PFSK-1 (cell line): ENCODE data around the gene VIL1.

Experiments used
- FOXP2 ChIP-seq: optimal IDR thresholded peaks from 2 replicates; pipeline ENCODE3; 2011; ENCODE audit warnings: borderline replicate concordance, control low read depth, inconsistent platforms; ENCODE audit not compliant: insufficient read depth; ENCODE audit errors: extremely low read length, extremely low read depth
- POLR2AphosphoS5 ChIP-seq: IDR thresholded peaks from 2 replicates; pipeline ENCODE4 v1.6.1; 2012; ENCODE audit warnings: low read depth, mild to moderate bottlenecking, control low read depth, low read length, moderate library complexity
- REST ChIP-seq, 2 experiments: IDR thresholded peaks; 2 replicates each; pipeline versions ENCODE4 v1.6.1 to v1.8.0; 2011 to 2012; ENCODE audit warnings: low read depth in 2 of 2, low read length in 2 of 2, control low read depth in 1 of 2, inconsistent platforms in 1 of 2, mild to moderate bottlenecking in 1 of 2, moderate library complexity in 1 of 2; ENCODE audit not compliant: insufficient read depth in 1 of 2
- SIN3A ChIP-seq: IDR thresholded peaks from 2 replicates; pipeline ENCODE4 v1.6.1; 2012; ENCODE audit warnings: mild to moderate bottlenecking, low read length, moderate library complexity, borderline replicate concordance; ENCODE audit not compliant: insufficient read depth
- TAF1 ChIP-seq: IDR thresholded peaks from 2 replicates; pipeline ENCODE4 v1.6.1; 2012; ENCODE audit warnings: low read length, control low read depth, borderline replicate concordance; ENCODE audit not compliant: insufficient read depth

The VIL1 gene

GRCh38 chr2:218383892-218384519 lies 34.9 kb upstream of the VIL1 start:
- TF ChIP-seq FOXP2 = no peak
- no peak for TF ChIP-seq REST (IDR thresholded peaks at IDR 0.05; ENCODE audit: insufficient read depth in 1 of 2, low read depth in 2 of 2, low read length in 2 of 2)
- TF ChIP-seq TAF1 = no peak
- TF ChIP-seq SIN3A = no peak
- no peak for TF ChIP-seq POLR2AphosphoS5

GRCh38 chr2:218384975-218385374 lies 33.9 kb upstream of the VIL1 start:
- TF ChIP-seq REST (IDR thresholded peaks at IDR 0.05; ENCODE audit: insufficient read depth in 1 of 2, low read depth in 2 of 2, low read length in 2 of 2) (no peak), SIN3A (no peak), POLR2AphosphoS5 (no peak), FOXP2 (no peak), TAF1 (no peak)

- TF ChIP-seq FOXP2 = no peak
- TF ChIP-seq TAF1 = no peak
- TF ChIP-seq REST (IDR thresholded peaks at IDR 0.05; ENCODE audit: insufficient read depth in 1 of 2, low read depth in 2 of 2, low read length in 2 of 2) = no peak
- TF ChIP-seq SIN3A = no peak
- no peak for TF ChIP-seq POLR2AphosphoS5
These were observed 32.2 kb upstream of the VIL1 start for GRCh38 chr2:218386505-218387368.

GRCh38 chr2:218387369-218388194 lies 31.3 kb upstream of the VIL1 start:
- TF ChIP-seq TAF1 = no peak

- no peak for TF ChIP-seq SIN3A
These were observed 29.4 kb upstream of the VIL1 start for GRCh38 chr2:218389333-218390150.
